ENCODE data around the gene CTNNA2. TPM values are rescaled to one million over a fixed set of nuclear protein-coding genes. Genes with fewer than 3 reads are reported as not detected.

CTNNA2 gene
- total RNA-seq, 1 experiment from 2014 or later = 5.5 TPM

GRCh38 chr2:80547344-80547743 is 1034.5 kb downstream of the CTNNA2 start:
- H3K4me2 ChIP-seq (ENCODE audit: insufficient read depth, insufficient read length, low read length) = no peak overlapping the region
- no peak overlapping the region for H2AFZ ChIP-seq (ENCODE audit: low read length)
- no peak overlapping the region for H3K27ac ChIP-seq (ENCODE audit: insufficient read length, low read depth, low read length)
- Mint-ChIP-seq H3K27me3 (ENCODE audit: low read depth) (no peaks in the 10 kb centered on the region), H3K4me3 (no peak overlapping the region), H3K9me3 (no peaks in the 10 kb centered on the region), H3K4me1 (peaks cover 28 to 29% of the 10 kb centered on the region in 2 experiments), H3K36me3 (ENCODE audit: insufficient read depth in 1 of 3, low read depth in 3 of 3) (no peaks in the 10 kb centered on the region; a peak in 1 of 7 replicates), H3K27ac (peak overlapping the region in 2 of 3 experiments; percentile 41 to 79; a peak in 4 of 7 replicates)
- H3K23ac ChIP-seq (ENCODE audit: insufficient read length, low read depth, low read length) = no peak overlapping the region
- H3K4me1 ChIP-seq (ENCODE audit: insufficient read depth, low read length) = peaks cover 6% of the 10 kb centered on the region; the same call in 1 of the 2 replicates
- H3K14ac ChIP-seq (ENCODE audit: insufficient read depth, low read length) = no peak overlapping the region
- H2BK120ac ChIP-seq (ENCODE audit: low read depth, low read length, poor library complexity, severe bottlenecking) = no peak overlapping the region
- H3K23me2 ChIP-seq (ENCODE audit: insufficient read length, low read depth, low read length, poor library complexity, severe bottlenecking) = no peaks in the 10 kb centered on the region
- no peak overlapping the region for H3K9ac ChIP-seq (ENCODE audit: extremely low read depth, insufficient read length, low read length)
- H2BK5ac ChIP-seq (ENCODE audit: insufficient read length, low read length) = no peak overlapping the region
- DNase-seq = no peak
- H2BK20ac ChIP-seq (ENCODE audit: low read depth, low read length, poor library complexity, severe bottlenecking) = no peak overlapping the region
- H4K91ac ChIP-seq (ENCODE audit: insufficient read length, low read depth, low read length) = no peak overlapping the region
- no peak overlapping the region for H2BK12ac ChIP-seq (ENCODE audit: insufficient read length, low read depth, low read length)
- no peak overlapping the region for H3K18ac ChIP-seq (ENCODE audit: insufficient read length, low read depth, low read length)
- H4K20me1 ChIP-seq (ENCODE audit: control insufficient read depth, insufficient read depth, insufficient read length) = no peaks in the 10 kb centered on the region
- H3K79me1 ChIP-seq (ENCODE audit: insufficient read depth, low read depth, low read length, poor library complexity, severe bottlenecking) = no peaks in the 10 kb centered on the region
- H3K27me3 ChIP-seq (ENCODE audit: insufficient read depth, low read length) = no peaks in the 10 kb centered on the region
- no peak overlapping the region for H2AK5ac ChIP-seq (ENCODE audit: insufficient read length, low read length)
- H4K8ac ChIP-seq (replicated peaks; ENCODE audit: insufficient read length, low read depth, low read length) = no peak overlapping the region
- H3K56ac ChIP-seq (ENCODE audit: insufficient read length, low read depth, low read length) = no peak overlapping the region
- H3K79me2 ChIP-seq (ENCODE audit: insufficient read depth, low read length) = no peaks in the 10 kb centered on the region
- H3K4ac ChIP-seq (ENCODE audit: low read depth, low read length) = no peak overlapping the region
- H3K9me3 ChIP-seq (ENCODE audit: control insufficient read depth, low read depth, low read length) = no peaks in the 10 kb centered on the region
- H3T11ph ChIP-seq (ENCODE audit: low read length) = no peak overlapping the region
- TF ChIP-seq CTCF (conservative IDR thresholded peaks at IDR 0.05) = no peak
- H2BK15ac ChIP-seq (ENCODE audit: low read depth, low read length) = no peak overlapping the region
- H4K5ac ChIP-seq (ENCODE audit: insufficient read length, low read depth, low read length) = no peak overlapping the region

Data from H9 (cell line).